H9 (cell line): ENCODE measurements around the gene CCNI2. TPM values are rescaled to one million over a fixed set of nuclear protein-coding genes. Genes with fewer than 3 reads are reported as not detected.

Experiments
- DNase-seq: peaks from one replicate; pipeline ENCODE4 v3.0.0-alpha.2; 2017
- H2AFZ ChIP-seq: one replicate; pipeline ENCODE4 v1.6.1; 2013; ENCODE audit warnings: mild to moderate bottlenecking, low read length, control low read depth, moderate library complexity
- H2AK5ac ChIP-seq: 2 replicates; pipeline ENCODE4 v1.6.1; 2013; ENCODE audit warnings: low read length, control low read depth, mixed read lengths; ENCODE audit not compliant: insufficient read length
- H2BK120ac ChIP-seq: one replicate; pipeline ENCODE4 v1.6.1; 2013; ENCODE audit warnings: low read depth, mild to moderate bottlenecking, low read length, control low read depth, inconsistent platforms; ENCODE audit not compliant: poor library complexity, severe bottlenecking
- H2BK12ac ChIP-seq: 2 replicates; pipeline ENCODE4 v1.6.1; 2013; ENCODE audit warnings: low read length, control low read depth, mixed read lengths, low read depth; ENCODE audit not compliant: insufficient read length
- H2BK15ac ChIP-seq: 2 replicates; pipeline ENCODE4 v1.6.1; 2013; ENCODE audit warnings: low read depth, low read length, control low read depth
- H2BK20ac ChIP-seq: one replicate; pipeline ENCODE4 v1.6.1; 2013; ENCODE audit warnings: low read depth, mild to moderate bottlenecking, low read length, control low read depth, inconsistent platforms; ENCODE audit not compliant: poor library complexity, severe bottlenecking
- H2BK5ac ChIP-seq: 2 replicates; pipeline ENCODE4 v1.6.1; 2013; ENCODE audit warnings: low read length, control low read depth, mixed read lengths; ENCODE audit not compliant: insufficient read length
- H3K14ac ChIP-seq: 2 replicates; pipeline ENCODE4 v1.6.1; 2013; ENCODE audit warnings: low read length, control low read depth; ENCODE audit not compliant: insufficient read depth
- H3K18ac ChIP-seq: 2 replicates; pipeline ENCODE4 v1.6.1; 2013; ENCODE audit warnings: low read depth, mild to moderate bottlenecking, mixed read lengths, low read length, control low read depth; ENCODE audit not compliant: insufficient read length
- H3K23ac ChIP-seq: 2 replicates; pipeline ENCODE4 v1.6.1; 2013; ENCODE audit warnings: low read length, control low read depth, mixed read lengths, low read depth; ENCODE audit not compliant: insufficient read length
- H3K23me2 ChIP-seq: 2 replicates; pipeline ENCODE4 v1.6.1; 2013; ENCODE audit warnings: low read depth, mild to moderate bottlenecking, mixed read lengths, low read length, control low read depth; ENCODE audit not compliant: insufficient read length, poor library complexity, severe bottlenecking
- H3K27ac ChIP-seq: 2 replicates; pipeline ENCODE4 v1.5.1; 2013; ENCODE audit warnings: low read length, control low read depth, mixed read lengths, low read depth; ENCODE audit not compliant: insufficient read length
- H3K27me3 ChIP-seq: 2 replicates; pipeline ENCODE4 v1.6.1; 2013; ENCODE audit warnings: low read length, control low read depth, inconsistent platforms; ENCODE audit not compliant: insufficient read depth
- H3K4ac ChIP-seq: 2 replicates; pipeline ENCODE4 v1.6.1; 2013; ENCODE audit warnings: low read depth, mild to moderate bottlenecking, control low read depth, inconsistent platforms, low read length, moderate library complexity
- H3K4me1 ChIP-seq: 2 replicates; pipeline ENCODE4 v1.6.1; 2013; ENCODE audit warnings: low read length, control low read depth, inconsistent platforms; ENCODE audit not compliant: insufficient read depth
- H3K4me2 ChIP-seq: 2 replicates; pipeline ENCODE4 v1.6.1; 2013; ENCODE audit warnings: low read length, control low read depth, mixed read lengths; ENCODE audit not compliant: insufficient read length, insufficient read depth
- H3K56ac ChIP-seq: 2 replicates; pipeline ENCODE4 v1.6.1; 2013; ENCODE audit warnings: low read depth, mild to moderate bottlenecking, mixed read lengths, low read length, control low read depth; ENCODE audit not compliant: insufficient read length
- H3K79me1 ChIP-seq: 2 replicates; pipeline ENCODE4 v1.6.1; 2013; ENCODE audit warnings: low read depth, mild to moderate bottlenecking, moderate library complexity, low read length, control low read depth, inconsistent platforms; ENCODE audit not compliant: insufficient read depth, poor library complexity, severe bottlenecking
- H3K79me2 ChIP-seq: 2 replicates; pipeline ENCODE4 v1.6.1; 2013; ENCODE audit warnings: low read length, control low read depth, inconsistent platforms; ENCODE audit not compliant: insufficient read depth
- H3K9ac ChIP-seq: 2 replicates; pipeline ENCODE4 v1.6.1; 2013; ENCODE audit warnings: low read length, control low read depth, mixed read lengths; ENCODE audit not compliant: insufficient read length; ENCODE audit errors: extremely low read depth
- H3K9me3 ChIP-seq: one replicate; pipeline ENCODE4 v1.6.1; 2013; ENCODE audit warnings: low read depth, low read length, inconsistent platforms; ENCODE audit not compliant: control insufficient read depth
- H3T11ph ChIP-seq: one replicate; pipeline ENCODE4 v1.6.1; 2013; ENCODE audit warnings: mild to moderate bottlenecking, low read length, control low read depth, inconsistent platforms
- H4K20me1 ChIP-seq: one replicate; pipeline ENCODE4 v1.6.1; 2013; ENCODE audit not compliant: control insufficient read depth, insufficient read length, insufficient read depth
- H4K5ac ChIP-seq: 2 replicates; pipeline ENCODE4 v1.6.1; 2013; ENCODE audit warnings: low read depth, mild to moderate bottlenecking, mixed read lengths, low read length, control low read depth; ENCODE audit not compliant: insufficient read length
- H4K8ac ChIP-seq: replicated peaks from 2 replicates; pipeline ENCODE4 v1.6.1; 2013; ENCODE audit warnings: low read length, control low read depth, mixed read lengths, low read depth; ENCODE audit not compliant: insufficient read length
- H4K91ac ChIP-seq: 2 replicates; pipeline ENCODE4 v1.6.1; 2013; ENCODE audit warnings: low read depth, mild to moderate bottlenecking, moderate library complexity, mixed read lengths, low read length, control low read depth; ENCODE audit not compliant: insufficient read length
- H3K27ac Mint-ChIP-seq, 3 experiments: 2 replicates in 2 of 3; 3 replicates in 1 of 3; pipeline ENCODE4 v1.8.0; 2020 to 2021; ENCODE audit warnings: mixed read lengths in 3 of 3, mild to moderate bottlenecking in 1 of 3, moderate library complexity in 1 of 3
- H3K27me3 Mint-ChIP-seq: 2 replicates; pipeline ENCODE4 v1.8.0; 2021; ENCODE audit warnings: low read depth, mild to moderate bottlenecking, moderate library complexity, mixed read lengths
- H3K36me3 Mint-ChIP-seq, 3 experiments: 2 replicates in 2 of 3; 3 replicates in 1 of 3; pipeline ENCODE4 v1.8.0; 2020 to 2021; ENCODE audit warnings: low read depth in 3 of 3, mixed read lengths in 3 of 3; ENCODE audit not compliant: insufficient read depth in 1 of 3
- H3K4me1 Mint-ChIP-seq, 2 experiments: 2 replicates each; pipeline ENCODE4 v1.8.0; 2020; ENCODE audit warnings: mixed read lengths in 2 of 2
- H3K4me3 Mint-ChIP-seq, 2 experiments: 2 replicates in 1 of 2; 3 replicates in 1 of 2; pipeline ENCODE4 v1.8.0; 2020 to 2021; ENCODE audit warnings: mild to moderate bottlenecking in 2 of 2, mixed read lengths in 2 of 2, moderate library complexity in 1 of 2
- H3K9me3 Mint-ChIP-seq, 2 experiments: 2 replicates in 1 of 2; 3 replicates in 1 of 2; pipeline ENCODE4 v1.8.0; 2020; ENCODE audit warnings: mild to moderate bottlenecking in 2 of 2, mixed read lengths in 2 of 2, moderate library complexity in 1 of 2
- WGBS: extraction: QIAGEN DNeasy Blood & Tissue Kit; methylation state at CpG from one replicate; pipeline ENCODE4 v1.1.7; 2013; ENCODE audit warnings: missing lambda C conversion rate, low lambda C conversion rate, mixed read lengths; ENCODE audit not compliant: insufficient read length; ENCODE audit errors: extremely low coverage; 5-methylcytosine and 5-hydroxymethylcytosine counted together
- total RNA-seq: library from RNA; stranded (reverse); gene quantifications from 2 replicates; pipeline ENCODE4 v1.2.1, GENCODE V29; 2021
- TF ChIP-seq, protein P1 (sequence below): fragments of 200-600 bp; sonication (generic); conservative IDR thresholded peaks from 3 replicates; pipeline ENCODE4 v1.8.0; 2021; ENCODE audit warnings: antibody characterized with exemption, mild to moderate bottlenecking

Gene CCNI2
- total RNA-seq, 1 experiment from 2014 or later, result 0.57 TPM

DNA sequence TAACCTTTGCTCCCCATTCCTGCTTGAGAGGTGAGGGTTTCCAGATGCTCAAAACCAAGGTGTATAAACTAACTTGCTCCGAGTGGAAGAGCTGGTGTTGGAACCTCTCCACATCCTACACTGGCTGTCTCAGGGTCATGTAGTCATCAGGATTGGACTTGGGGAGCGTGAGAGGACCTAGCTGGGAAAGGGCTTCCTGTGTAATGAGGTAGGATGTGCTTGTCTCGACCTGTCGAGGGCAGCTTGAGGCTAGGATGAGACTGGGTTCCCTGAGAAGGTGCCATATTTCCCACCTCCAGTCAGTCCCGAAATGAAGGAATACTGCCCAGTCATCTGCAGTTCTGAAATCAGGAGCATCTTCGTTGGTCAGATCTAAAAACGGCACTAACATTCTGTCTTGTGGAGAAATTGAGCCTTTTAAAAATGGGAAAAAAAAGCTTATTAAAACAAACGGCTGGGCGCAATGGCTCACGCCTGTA lies 1.3 kb downstream of the CCNI2 start:
- peak overlapping the region; percentile 43 to 67; a peak in 4 of 5 replicates for H3K4me3 Mint-ChIP-seq
- no peak overlapping the region for H3K27ac Mint-ChIP-seq
- no peak for DNase-seq
- H2BK15ac ChIP-seq, result no peak overlapping the region
- no peak overlapping the region for H2BK12ac ChIP-seq
- H2BK20ac ChIP-seq, result no peak overlapping the region
- H3K4me1 ChIP-seq, result no peaks in the 10 kb centered on the region
- no peak overlapping the region for H3K4ac ChIP-seq
- peaks cover 62% of the 10 kb centered on the region for H3K27me3 Mint-ChIP-seq
- H3K79me2 ChIP-seq, result no peaks in the 10 kb centered on the region
- H3K9me3 ChIP-seq, result no peaks in the 10 kb centered on the region
- H4K8ac ChIP-seq, result no peak overlapping the region
- peaks cover 6% of the 10 kb centered on the region for H3K23me2 ChIP-seq
- no peak overlapping the region for H3K23ac ChIP-seq
- no peak overlapping the region for H4K5ac ChIP-seq
- no peak overlapping the region for H2AFZ ChIP-seq
- no peak overlapping the region for H3K4me2 ChIP-seq
- no peak overlapping the region for H3K27ac ChIP-seq
- H3K79me1 ChIP-seq, result no peaks in the 10 kb centered on the region
- WGBS, result no CpG with 5 or more reads among the region's 10 CpGs
- no peak overlapping the region for H2AK5ac ChIP-seq
- TF ChIP-seq, protein P1, sequence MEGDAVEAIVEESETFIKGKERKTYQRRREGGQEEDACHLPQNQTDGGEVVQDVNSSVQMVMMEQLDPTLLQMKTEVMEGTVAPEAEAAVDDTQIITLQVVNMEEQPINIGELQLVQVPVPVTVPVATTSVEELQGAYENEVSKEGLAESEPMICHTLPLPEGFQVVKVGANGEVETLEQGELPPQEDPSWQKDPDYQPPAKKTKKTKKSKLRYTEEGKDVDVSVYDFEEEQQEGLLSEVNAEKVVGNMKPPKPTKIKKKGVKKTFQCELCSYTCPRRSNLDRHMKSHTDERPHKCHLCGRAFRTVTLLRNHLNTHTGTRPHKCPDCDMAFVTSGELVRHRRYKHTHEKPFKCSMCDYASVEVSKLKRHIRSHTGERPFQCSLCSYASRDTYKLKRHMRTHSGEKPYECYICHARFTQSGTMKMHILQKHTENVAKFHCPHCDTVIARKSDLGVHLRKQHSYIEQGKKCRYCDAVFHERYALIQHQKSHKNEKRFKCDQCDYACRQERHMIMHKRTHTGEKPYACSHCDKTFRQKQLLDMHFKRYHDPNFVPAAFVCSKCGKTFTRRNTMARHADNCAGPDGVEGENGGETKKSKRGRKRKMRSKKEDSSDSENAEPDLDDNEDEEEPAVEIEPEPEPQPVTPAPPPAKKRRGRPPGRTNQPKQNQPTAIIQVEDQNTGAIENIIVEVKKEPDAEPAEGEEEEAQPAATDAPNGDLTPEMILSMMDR, result no peak
- H4K20me1 ChIP-seq, result no peaks in the 10 kb centered on the region
- H3K18ac ChIP-seq, result no peak overlapping the region
- H3K27me3 ChIP-seq, result peaks cover 16% of the 10 kb centered on the region; the same call in 1 of the 2 replicates
- no peak overlapping the region for H2BK120ac ChIP-seq
- no peaks in the 10 kb centered on the region; a peak in 1 of 7 replicates for H3K36me3 Mint-ChIP-seq
- H3K4me1 Mint-ChIP-seq, result peaks cover 4 to 8% of the 10 kb centered on the region in 2 experiments
- H3K9me3 Mint-ChIP-seq, result peaks cover 0 to 3% of the 10 kb centered on the region in 2 experiments; a peak in 1 of 5 replicates
- H3K9ac ChIP-seq, result no peak overlapping the region
- H4K91ac ChIP-seq, result no peak overlapping the region
- no peak overlapping the region for H3K56ac ChIP-seq
- H3T11ph ChIP-seq, result no peak overlapping the region
- H2BK5ac ChIP-seq, result no peak overlapping the region
- no peak overlapping the region for H3K14ac ChIP-seq
